ENCODE data around the gene REG4.

REG4 gene

GRCh38 chr1:119779869-119780356, 31.3 kb downstream of the REG4 start:
- no peak for FAIRE-seq
- no peak for TF ChIP-seq CTCF (IDR thresholded peaks at IDR 0.05; ENCODE audit: insufficient read depth, missing control alignments)
- DNase-seq (ENCODE audit: insufficient read length, low spot score), result no peak

- no peak for TF ChIP-seq CTCF (IDR thresholded peaks at IDR 0.05; ENCODE audit: insufficient read depth, missing control alignments)
- FAIRE-seq (no peak), DNase-seq (ENCODE audit: insufficient read length, low spot score) (no peak)
Measured at GRCh38 chr1:119778886-119779560, 32.2 kb downstream of the REG4 start.

- TF ChIP-seq CTCF (IDR thresholded peaks at IDR 0.05; ENCODE audit: insufficient read depth, missing control alignments), result no peak
- FAIRE-seq (no peak), DNase-seq (ENCODE audit: insufficient read length, low spot score) (no peak)
Measured at GRCh38 chr1:119778359-119778758, 32.9 kb downstream of the REG4 start.

GRCh38 chr1:119774746-119775490, 36.3 kb downstream of the REG4 start:
- DNase-seq (ENCODE audit: insufficient read length, low spot score), result no peak
- TF ChIP-seq CTCF (IDR thresholded peaks at IDR 0.05; ENCODE audit: insufficient read depth, missing control alignments), result no peak
- no peak for FAIRE-seq

- TF ChIP-seq CTCF (IDR thresholded peaks at IDR 0.05; ENCODE audit: insufficient read depth, missing control alignments), result no peak
- DNase-seq (ENCODE audit: insufficient read length, low spot score) (no peak), FAIRE-seq (no peak)
Measured at GRCh38 chr1:119773711-119774241, 37.5 kb downstream of the REG4 start.

- DNase-seq (ENCODE audit: insufficient read length, low spot score) (no peak), FAIRE-seq (no peak)
- TF ChIP-seq CTCF (IDR thresholded peaks at IDR 0.05; ENCODE audit: insufficient read depth, missing control alignments), result no peak
Measured at GRCh38 chr1:119772298-119772697, 39.0 kb downstream of the REG4 start.

- no peak for TF ChIP-seq CTCF (IDR thresholded peaks at IDR 0.05; ENCODE audit: insufficient read depth, missing control alignments)
- FAIRE-seq (no peak), DNase-seq (ENCODE audit: insufficient read length, low spot score) (no peak)
Measured at GRCh38 chr1:119771770-119772169, 39.5 kb downstream of the REG4 start.

Measured in D721Med (cell line).